Stimulated activated CD8-positive, alpha-beta memory T cell treated with anti-CD3 and anti-CD28 coated beads, Interleukin-2, amount 100 ng/mL, for 48 hours (primary cell): Measurements from ENCODE around the gene DHX29.
"Not testable (repeated sequence)": the region's sequence is repeated elsewhere in the genome, so short reads cannot be mapped to it uniquely, and the experiment has no call there.

ENCODE experiments used
- DNase-seq, 2 donors: peaks; one replicate each; pipeline ENCODE4 v3.0.0-alpha.2; 2020; ENCODE audit warnings: low read depth in 2 of 2

DHX29 gene, protein sequence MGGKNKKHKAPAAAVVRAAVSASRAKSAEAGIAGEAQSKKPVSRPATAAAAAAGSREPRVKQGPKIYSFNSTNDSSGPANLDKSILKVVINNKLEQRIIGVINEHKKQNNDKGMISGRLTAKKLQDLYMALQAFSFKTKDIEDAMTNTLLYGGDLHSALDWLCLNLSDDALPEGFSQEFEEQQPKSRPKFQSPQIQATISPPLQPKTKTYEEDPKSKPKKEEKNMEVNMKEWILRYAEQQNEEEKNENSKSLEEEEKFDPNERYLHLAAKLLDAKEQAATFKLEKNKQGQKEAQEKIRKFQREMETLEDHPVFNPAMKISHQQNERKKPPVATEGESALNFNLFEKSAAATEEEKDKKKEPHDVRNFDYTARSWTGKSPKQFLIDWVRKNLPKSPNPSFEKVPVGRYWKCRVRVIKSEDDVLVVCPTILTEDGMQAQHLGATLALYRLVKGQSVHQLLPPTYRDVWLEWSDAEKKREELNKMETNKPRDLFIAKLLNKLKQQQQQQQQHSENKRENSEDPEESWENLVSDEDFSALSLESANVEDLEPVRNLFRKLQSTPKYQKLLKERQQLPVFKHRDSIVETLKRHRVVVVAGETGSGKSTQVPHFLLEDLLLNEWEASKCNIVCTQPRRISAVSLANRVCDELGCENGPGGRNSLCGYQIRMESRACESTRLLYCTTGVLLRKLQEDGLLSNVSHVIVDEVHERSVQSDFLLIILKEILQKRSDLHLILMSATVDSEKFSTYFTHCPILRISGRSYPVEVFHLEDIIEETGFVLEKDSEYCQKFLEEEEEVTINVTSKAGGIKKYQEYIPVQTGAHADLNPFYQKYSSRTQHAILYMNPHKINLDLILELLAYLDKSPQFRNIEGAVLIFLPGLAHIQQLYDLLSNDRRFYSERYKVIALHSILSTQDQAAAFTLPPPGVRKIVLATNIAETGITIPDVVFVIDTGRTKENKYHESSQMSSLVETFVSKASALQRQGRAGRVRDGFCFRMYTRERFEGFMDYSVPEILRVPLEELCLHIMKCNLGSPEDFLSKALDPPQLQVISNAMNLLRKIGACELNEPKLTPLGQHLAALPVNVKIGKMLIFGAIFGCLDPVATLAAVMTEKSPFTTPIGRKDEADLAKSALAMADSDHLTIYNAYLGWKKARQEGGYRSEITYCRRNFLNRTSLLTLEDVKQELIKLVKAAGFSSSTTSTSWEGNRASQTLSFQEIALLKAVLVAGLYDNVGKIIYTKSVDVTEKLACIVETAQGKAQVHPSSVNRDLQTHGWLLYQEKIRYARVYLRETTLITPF (N-terminal part only)

DNA sequence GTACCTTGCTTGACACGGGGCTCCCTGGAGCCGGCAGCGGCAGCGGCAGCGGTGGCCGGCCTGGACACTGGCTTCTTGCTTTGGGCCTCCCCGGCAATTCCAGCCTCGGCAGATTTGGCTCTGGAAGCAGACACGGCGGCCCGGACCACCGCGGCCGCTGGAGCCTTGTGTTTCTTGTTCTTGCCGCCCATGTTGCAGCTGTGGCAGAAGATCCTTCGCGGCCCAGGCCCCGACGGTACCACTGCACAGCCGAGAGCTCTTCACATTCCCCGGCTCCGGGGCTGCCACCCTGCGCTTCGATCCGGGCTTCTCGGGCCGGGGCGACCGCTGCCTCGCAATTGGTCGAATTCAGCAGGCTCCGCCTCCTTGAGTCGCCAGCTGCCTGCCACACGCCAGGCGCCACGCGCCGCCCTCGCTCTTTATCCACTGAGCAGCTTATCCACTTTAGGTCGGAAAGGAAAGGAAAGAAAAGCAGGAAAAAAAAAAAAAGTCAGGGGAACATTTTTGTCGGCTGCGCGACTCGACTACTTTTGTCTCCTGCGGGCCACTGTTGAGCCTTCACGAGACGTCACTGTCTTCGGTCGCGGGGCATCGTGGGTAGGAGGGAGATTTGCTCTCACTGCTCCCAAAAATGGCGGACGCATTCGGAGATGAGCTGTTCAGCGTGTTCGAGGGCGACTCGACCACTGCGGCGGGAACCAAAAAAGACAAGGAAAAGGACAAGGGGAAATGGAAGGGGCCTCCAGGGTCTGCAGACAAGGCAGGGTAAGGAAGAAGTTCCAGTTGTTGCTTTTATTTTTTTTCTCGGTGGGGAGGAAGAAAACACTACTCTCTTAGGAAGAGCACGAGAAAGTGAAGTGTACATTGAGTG is at the start of gene DHX29, which contains the start of gene MTREX:
Gene DHX29, minus strand, starts transcription at position 312 of the 871 bp plus-strand sequence. Its CDS starts 121 bp downstream, at position 191.
Gene MTREX, plus strand, starts transcription at position 607 of the 871 bp plus-strand sequence. Its CDS starts 25 bp downstream, at position 632.
- DNase-seq = peak; percentile 80

- no peak for DNase-seq
Observed at GRCh38 chr5:55356896-55357295, 49.4 kb upstream of the DHX29 start.

- no peak for DNase-seq
Observed at GRCh38 chr5:55350754-55351153, 43.3 kb upstream of the DHX29 start.

DNA sequence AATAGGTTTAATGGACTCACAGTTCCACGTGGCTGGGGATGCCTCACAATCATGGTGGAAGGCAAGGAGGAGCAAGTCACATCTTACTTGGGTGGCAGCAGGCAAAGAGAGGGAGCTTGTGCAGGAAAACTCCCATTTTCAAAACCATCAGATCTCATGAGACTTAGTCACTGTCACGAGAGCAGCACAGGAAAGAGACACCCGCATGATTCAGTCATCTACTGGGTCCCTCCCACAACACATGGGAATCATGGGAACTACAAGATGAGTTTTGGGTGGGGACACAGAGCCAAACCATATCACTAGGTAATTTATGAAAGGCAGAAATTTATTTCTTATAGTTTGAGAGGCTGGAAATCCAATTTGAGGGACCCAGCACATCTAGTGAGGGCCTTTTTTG is 40.3 kb upstream of the DHX29 start:
- no peak for DNase-seq

- no peak for DNase-seq
Observed at GRCh38 chr5:55345327-55345726, 37.8 kb upstream of the DHX29 start.

DNA sequence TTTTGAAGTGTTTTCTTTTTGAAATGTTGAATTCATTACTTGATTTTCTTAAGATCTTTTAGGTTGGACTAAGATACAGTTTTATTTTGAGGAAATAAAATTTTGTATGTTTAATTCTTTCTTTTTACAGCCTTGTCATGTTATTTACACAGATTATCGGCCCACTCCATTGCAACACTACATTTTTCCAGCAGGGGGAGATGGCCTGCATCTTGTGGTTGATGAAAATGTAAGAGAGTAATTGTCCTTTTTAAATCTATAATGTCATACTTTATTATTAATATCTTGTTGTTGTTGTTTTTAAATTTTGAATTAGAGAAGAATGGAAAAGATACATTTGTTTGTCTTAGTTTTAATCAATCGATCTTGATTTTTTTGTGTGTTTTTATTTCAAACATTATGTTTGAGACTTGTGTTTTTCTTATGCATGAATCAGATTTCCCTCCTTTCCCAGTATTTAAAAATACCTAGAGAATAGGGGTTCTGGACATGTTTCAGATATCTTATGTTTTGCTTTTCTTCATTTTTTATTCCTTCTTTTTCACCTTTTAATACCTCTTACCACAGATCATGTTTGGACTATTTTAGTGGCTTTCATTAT is 37.0 kb upstream of the DHX29 start:
- DNase-seq = peak; percentile 12 to 41

GRCh38 chr5:55343609-55344008 is 36.1 kb upstream of the DHX29 start:
- DNase-seq = no peak

- no peak for DNase-seq
Observed at GRCh38 chr5:55343107-55343506, 35.6 kb upstream of the DHX29 start.

- peak; percentile 38 to 49 for DNase-seq
Observed at GRCh38 chr5:55338810-55339243, 31.3 kb upstream of the DHX29 start.

GRCh38 chr5:55338092-55338613 is 30.7 kb upstream of the DHX29 start:
- no peak for DNase-seq

GRCh38 chr5:55333811-55334210 is 26.3 kb upstream of the DHX29 start:
- no peak for DNase-seq

DNA sequence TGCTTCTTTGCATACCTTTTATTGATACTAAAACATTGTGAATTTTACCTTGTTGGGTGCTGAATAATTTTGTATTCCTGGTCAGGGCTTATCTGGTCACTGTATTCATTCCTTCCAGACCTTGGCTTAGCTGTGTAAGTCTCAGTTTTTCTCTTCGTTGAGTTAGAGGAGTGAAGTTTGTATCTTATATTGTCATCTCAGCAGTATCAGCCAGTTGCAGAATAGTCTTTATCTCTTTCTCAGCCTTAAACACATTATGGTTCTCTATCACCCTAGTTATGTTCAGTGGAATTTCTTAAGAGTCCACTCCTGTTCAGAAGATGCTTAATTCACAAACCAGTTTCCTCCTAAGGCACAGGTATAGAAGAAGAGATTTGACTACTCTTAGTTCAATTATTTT is 25.5 kb upstream of the DHX29 start:
- DNase-seq = no peak

GRCh38 chr5:55331321-55331720 is 23.8 kb upstream of the DHX29 start:
- DNase-seq = no peak

- DNase-seq = no peak
Observed at GRCh38 chr5:55327281-55327680, 19.8 kb upstream of the DHX29 start.

DNA sequence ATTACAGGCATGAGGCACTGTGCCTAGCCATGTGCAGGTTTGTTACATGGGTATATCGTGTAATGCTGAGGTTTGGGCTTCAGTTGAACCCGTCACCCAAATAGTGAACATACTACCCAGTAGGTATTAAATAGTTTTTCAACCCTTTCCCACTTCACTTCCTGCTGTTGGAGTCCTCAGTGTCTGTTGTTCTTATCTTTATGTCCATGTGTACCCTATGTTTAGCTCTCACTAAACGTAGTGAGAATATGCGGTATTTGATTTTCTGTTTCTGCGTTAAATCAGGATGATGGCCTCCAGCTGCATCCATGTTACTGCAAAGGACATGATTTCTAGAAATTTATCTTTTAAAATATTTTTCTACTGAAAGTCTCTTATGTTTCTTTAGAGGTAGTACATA is 18.1 kb upstream of the DHX29 start:
- no peak for DNase-seq

- DNase-seq = no peak
Observed at GRCh38 chr5:55324815-55325418, 17.4 kb upstream of the DHX29 start.

GRCh38 chr5:55324006-55324405 is 16.5 kb upstream of the DHX29 start:
- no peak for DNase-seq

- DNase-seq = no peak
Observed at GRCh38 chr5:55320571-55320970, 13.1 kb upstream of the DHX29 start.

- DNase-seq = no peak
Observed at GRCh38 chr5:55319491-55319890, 12.0 kb upstream of the DHX29 start.

GRCh38 chr5:55318237-55318636 is 10.7 kb upstream of the DHX29 start:
- not testable (repeated sequence) for DNase-seq
